Measurements from ENCODE around the gene PBX2.

DNA sequence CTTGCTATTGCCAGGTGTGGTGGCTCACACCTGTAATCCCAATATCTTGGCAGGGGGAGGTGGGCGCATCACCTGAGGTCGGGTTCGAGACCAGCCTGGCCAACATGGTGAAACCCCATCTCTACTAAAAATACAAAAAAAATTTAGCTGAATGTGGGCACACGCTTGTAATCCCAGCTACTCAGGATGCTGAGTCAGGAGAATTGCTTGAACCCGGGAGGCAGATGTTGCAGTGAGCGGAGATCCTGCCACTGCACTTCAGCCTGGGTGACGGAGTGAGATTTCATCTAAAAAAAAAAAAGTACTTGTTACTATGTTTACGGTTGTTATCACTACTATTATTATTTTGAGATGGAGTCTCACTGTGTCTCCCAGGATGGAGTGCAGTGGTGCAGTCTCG lies 33.1 kb downstream of the PBX2 start:
- TF ChIP-seq, protein P1, sequence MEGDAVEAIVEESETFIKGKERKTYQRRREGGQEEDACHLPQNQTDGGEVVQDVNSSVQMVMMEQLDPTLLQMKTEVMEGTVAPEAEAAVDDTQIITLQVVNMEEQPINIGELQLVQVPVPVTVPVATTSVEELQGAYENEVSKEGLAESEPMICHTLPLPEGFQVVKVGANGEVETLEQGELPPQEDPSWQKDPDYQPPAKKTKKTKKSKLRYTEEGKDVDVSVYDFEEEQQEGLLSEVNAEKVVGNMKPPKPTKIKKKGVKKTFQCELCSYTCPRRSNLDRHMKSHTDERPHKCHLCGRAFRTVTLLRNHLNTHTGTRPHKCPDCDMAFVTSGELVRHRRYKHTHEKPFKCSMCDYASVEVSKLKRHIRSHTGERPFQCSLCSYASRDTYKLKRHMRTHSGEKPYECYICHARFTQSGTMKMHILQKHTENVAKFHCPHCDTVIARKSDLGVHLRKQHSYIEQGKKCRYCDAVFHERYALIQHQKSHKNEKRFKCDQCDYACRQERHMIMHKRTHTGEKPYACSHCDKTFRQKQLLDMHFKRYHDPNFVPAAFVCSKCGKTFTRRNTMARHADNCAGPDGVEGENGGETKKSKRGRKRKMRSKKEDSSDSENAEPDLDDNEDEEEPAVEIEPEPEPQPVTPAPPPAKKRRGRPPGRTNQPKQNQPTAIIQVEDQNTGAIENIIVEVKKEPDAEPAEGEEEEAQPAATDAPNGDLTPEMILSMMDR (conservative IDR thresholded peaks at IDR 0.05 in 1 of 2, IDR thresholded peaks at IDR 0.05 in 1 of 2; ENCODE audit: extremely low read depth in 1 of 2, insufficient read depth in 1 of 2, low read depth in 1 of 2, low read length in 2 of 2) = no peak
- TF ChIP-seq EZH2 (IDR thresholded peaks at IDR 0.05; ENCODE audit: borderline replicate concordance, low read length) = no peak
